Measurements from ENCODE around the gene STUM. TPM values are rescaled to one million over a fixed set of nuclear protein-coding genes. Genes with fewer than 3 reads are reported as not detected.

The STUM gene
- polyA plus RNA-seq, 1 of the 3 experiments (the other 2 are of a cell fraction), result not detected

DNA sequence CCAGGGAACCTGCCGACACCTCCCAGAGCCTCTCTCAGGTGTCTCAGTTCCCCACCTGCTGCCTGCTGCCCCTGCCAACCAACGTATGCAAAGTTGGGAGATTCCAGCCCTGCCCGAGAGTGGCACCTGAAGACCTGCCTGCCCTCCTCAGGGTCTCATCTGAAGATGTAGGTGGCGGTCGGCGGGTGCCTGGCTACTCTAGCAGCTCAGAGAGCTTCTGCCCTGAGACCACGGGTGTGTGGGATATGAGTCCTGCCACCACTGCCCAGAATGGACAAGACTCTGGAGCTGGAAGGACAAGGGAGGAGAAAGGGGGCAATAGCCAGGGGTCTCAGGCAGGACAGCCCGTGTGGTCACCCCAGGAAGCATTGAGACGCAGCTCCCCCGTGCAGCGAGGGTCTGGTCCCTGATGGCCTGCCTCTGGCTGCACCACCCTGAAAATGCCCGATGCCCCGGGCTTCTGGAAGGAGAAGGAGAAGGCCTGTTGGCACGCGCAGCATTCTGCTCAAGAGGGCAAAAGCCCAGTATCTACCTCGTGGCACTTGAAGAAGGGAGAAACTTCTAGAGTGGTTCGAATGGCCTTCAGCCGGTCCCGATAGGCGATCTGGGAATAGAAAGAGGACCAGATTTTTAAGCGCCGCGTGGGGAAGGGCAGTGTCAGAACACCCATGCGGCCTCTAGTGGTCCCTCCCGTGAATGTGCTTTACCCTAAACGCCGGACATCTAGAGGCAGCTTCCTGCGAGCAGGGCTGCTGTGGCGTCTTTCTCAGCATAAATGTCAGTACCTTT is 88.8 kb downstream of the STUM start:
- H3F3A ChIP-seq (replicated peaks; ENCODE audit: insufficient read depth), result no peaks in the 10 kb centered on the region
- H3K27ac ChIP-seq (ENCODE audit: low read depth in 2 of 2, low read length in 1 of 2), result no peak overlapping the region
- CTCF ChIA-PET, result interaction anchor here (1.0 to 2.4 kb wide), 5 partner anchors 11 to 212 kb away, joined by 3 to 14 read pairs (median 4); no protein-coding TSS in a partner anchor
- H3K4me1 ChIP-seq (ENCODE audit: control insufficient read depth in 1 of 2, insufficient read depth in 2 of 2, low read depth in 1 of 2, low read length in 1 of 2), result peaks cover 0 to 5% of the 10 kb centered on the region in 2 experiments; a peak in 1 of 4 replicates
- no peaks in the 10 kb centered on the region for H3K79me2 ChIP-seq (ENCODE audit: insufficient read depth)
- TF ChIP-seq RAD21 (IDR thresholded peaks at IDR 0.05; ENCODE audit: low read length), result no peak
- no peak for TF ChIP-seq FOXJ3 (CRISPR knock-in tag; IDR thresholded peaks at IDR 0.05)
- TF ChIP-seq TCF12 (IDR thresholded peaks at IDR 0.05), result no peak
- no peak for TF ChIP-seq CHD2 (IDR thresholded peaks at IDR 0.05; ENCODE audit: low read length, partially characterized antibody)
- no peak for TF ChIP-seq PBX3 (IDR thresholded peaks at IDR 0.05)
- TF ChIP-seq MXI1 (IDR thresholded peaks at IDR 0.05; ENCODE audit: low read depth, low read length), result no peak
- TF ChIP-seq RCOR1 (IDR thresholded peaks at IDR 0.05; ENCODE audit: low read length), result no peak
- TF ChIP-seq TEAD4 (IDR thresholded peaks at IDR 0.05; ENCODE audit: borderline replicate concordance, insufficient read depth), result no peak
- no peak for TF ChIP-seq FOSL2 (IDR thresholded peaks at IDR 0.05; ENCODE audit: borderline replicate concordance, low read depth)
- no peak for TF ChIP-seq FOXM1 (IDR thresholded peaks at IDR 0.05; ENCODE audit: low read depth)
- TF ChIP-seq MEF2A (IDR thresholded peaks at IDR 0.05; ENCODE audit: borderline replicate concordance, low read depth), result no peak
- TF ChIP-seq POLR2AphosphoS5 (IDR thresholded peaks at IDR 0.05; ENCODE audit: low read depth, low read length), result no peak
- no peak for DNase-seq
- no peaks in the 10 kb centered on the region for H4K20me1 ChIP-seq (ENCODE audit: insufficient read depth)
- WGBS (ENCODE audit: low lambda C conversion rate), result 81% methylated on average over 24 of the region's 29 CpGs
- no peak overlapping the region for H3K4me3 ChIP-seq (ENCODE audit: low read depth in 2 of 2, low read length in 1 of 2)
- no peak overlapping the region for H2AFZ ChIP-seq (ENCODE audit: low read depth)
- H3K4me2 ChIP-seq, result no peak overlapping the region
- H3K9me3 ChIP-seq, result no peaks in the 10 kb centered on the region
- no peak overlapping the region for H3K9ac ChIP-seq
- H3K9me2 ChIP-seq, result no peaks in the 10 kb centered on the region
- POLR2A ChIA-PET, result no interaction called here
- no peaks in the 10 kb centered on the region for H3K27me3 ChIP-seq (ENCODE audit: insufficient read depth)
- H3K36me3 ChIP-seq (replicated peaks in 1 of 2; ENCODE audit: control insufficient read depth in 1 of 2, insufficient read depth in 2 of 2, low read length in 1 of 2), result no peaks in the 10 kb centered on the region

GRCh38 chr1:226638001-226638601 is 89.5 kb downstream of the STUM start:
- no peak for TF ChIP-seq POLR2AphosphoS5 (IDR thresholded peaks at IDR 0.05; ENCODE audit: low read depth, low read length)
- H3K79me2 ChIP-seq (ENCODE audit: insufficient read depth), result no peaks in the 10 kb centered on the region
- no peaks in the 10 kb centered on the region for H3K9me2 ChIP-seq
- no peak overlapping the region for H3K4me3 ChIP-seq (ENCODE audit: low read depth in 2 of 2, low read length in 1 of 2)
- H2AFZ ChIP-seq (ENCODE audit: low read depth), result no peak overlapping the region
- H3K4me2 ChIP-seq, result no peak overlapping the region
- H4K20me1 ChIP-seq (ENCODE audit: insufficient read depth), result no peaks in the 10 kb centered on the region
- ChIA-PET POLR2A (no interaction called here), CTCF (interaction anchor here (0.9 to 2.4 kb wide), 5 partner anchors 12 to 214 kb away, joined by 3 to 14 read pairs (median 4); no protein-coding TSS in a partner anchor)
- WGBS (ENCODE audit: low lambda C conversion rate), result 80% methylated on average over 6 of the region's 10 CpGs
- H3K36me3 ChIP-seq (replicated peaks in 1 of 2; ENCODE audit: control insufficient read depth in 1 of 2, insufficient read depth in 2 of 2, low read length in 1 of 2), result no peaks in the 10 kb centered on the region
- H3K27ac ChIP-seq (ENCODE audit: low read depth in 2 of 2, low read length in 1 of 2), result no peak overlapping the region
- H3K9me3 ChIP-seq, result no peaks in the 10 kb centered on the region
- no peak for DNase-seq
- peaks cover 0 to 5% of the 10 kb centered on the region in 2 experiments; a peak in 1 of 4 replicates for H3K4me1 ChIP-seq (ENCODE audit: control insufficient read depth in 1 of 2, insufficient read depth in 2 of 2, low read depth in 1 of 2, low read length in 1 of 2)
- H3K27me3 ChIP-seq (ENCODE audit: insufficient read depth), result no peaks in the 10 kb centered on the region
- H3K9ac ChIP-seq, result no peak overlapping the region
- no peaks in the 10 kb centered on the region for H3F3A ChIP-seq (replicated peaks; ENCODE audit: insufficient read depth)
